DMS 273 (cell line): Measurements from ENCODE around the gene MAST4.
"Not testable (repeated sequence)": the region's sequence is repeated elsewhere in the genome, so short reads cannot be mapped to it uniquely, and the experiment has no call there.

Experiments used
- DNase-seq: peaks from one replicate; lab custom pipeline; 2025; ENCODE audit not compliant: unreplicated experiment; lab: John Stamatoyannopoulos, UW

The MAST4 gene

GRCh38 chr5:66741394-66741793 lies 145.2 kb downstream of the MAST4 start:
- no peak for DNase-seq

- peak; percentile 36 for DNase-seq
These were observed 146.1 kb downstream of the MAST4 start for GRCh38 chr5:66742083-66742895.

GRCh38 chr5:66742896-66743247 lies 146.7 kb downstream of the MAST4 start:
- no peak for DNase-seq

DNA sequence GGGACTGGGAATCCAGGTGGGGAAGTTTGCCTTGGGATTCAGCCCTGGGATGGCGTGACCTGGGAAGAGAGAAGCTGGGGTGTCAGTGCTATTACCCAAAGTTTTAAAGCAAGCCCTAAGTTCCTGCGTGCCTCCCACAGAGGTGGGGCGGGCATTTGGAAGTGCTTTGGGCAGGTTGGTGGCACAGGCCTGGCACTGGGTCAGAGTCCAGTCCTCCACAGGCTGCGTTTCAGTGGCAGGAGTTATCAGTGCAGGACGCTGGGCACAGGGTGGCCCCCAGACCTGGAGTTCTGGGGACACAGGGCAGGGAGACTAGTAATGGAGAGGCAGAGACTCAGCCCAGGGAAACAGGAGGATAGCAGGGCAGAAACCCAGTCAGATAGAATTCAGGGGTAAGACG lies 147.2 kb downstream of the MAST4 start:
- no peak for DNase-seq

GRCh38 chr5:66744040-66744439 lies 147.8 kb downstream of the MAST4 start:
- no peak for DNase-seq

DNA sequence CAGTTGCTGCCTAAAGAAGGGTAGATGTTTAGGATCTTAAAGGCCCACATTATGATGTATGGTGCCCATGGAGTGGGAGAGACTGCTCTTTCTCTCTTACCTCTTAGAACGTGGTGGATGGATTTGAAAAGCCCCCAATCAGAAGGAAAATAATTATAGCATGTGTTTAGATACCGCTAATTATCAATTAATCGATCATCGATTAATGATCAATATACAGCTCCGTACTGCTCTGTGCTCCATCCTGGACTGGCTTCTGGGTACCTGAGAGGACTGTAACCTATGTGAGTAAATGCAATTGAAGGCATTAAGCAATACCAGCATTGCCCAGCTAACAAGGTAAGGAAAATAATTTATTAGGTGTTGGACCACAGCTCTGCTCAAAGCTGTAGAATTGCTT lies 149.1 kb downstream of the MAST4 start:
- DNase-seq, result no peak

DNA sequence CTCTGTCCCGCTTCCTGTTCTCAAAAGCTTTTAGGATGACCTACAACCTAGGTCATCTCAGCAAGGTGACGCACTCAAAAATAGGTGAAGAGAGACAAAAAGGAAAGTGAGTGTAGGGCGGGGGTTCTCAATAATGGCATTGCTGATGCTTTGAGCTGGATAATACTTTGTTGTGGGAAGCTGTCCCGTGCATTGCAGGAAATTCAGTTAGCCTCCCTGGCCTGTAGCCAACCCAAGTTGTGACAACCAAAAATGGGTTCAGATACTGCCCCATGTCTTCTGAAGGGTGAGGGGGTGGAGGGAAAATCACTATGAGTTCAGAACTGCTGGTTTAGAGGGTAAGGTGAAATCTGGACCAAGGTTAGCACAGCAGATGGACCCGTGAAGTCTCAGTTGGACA lies 151.4 kb downstream of the MAST4 start:
- DNase-seq, result no peak

- not testable (repeated sequence) for DNase-seq
These were observed 156.5 kb downstream of the MAST4 start for GRCh38 chr5:66752668-66753067.

- DNase-seq, result peak; percentile 80
These were observed 161.1 kb downstream of the MAST4 start for GRCh38 chr5:66757219-66757833.

GRCh38 chr5:66757834-66758371 lies 161.7 kb downstream of the MAST4 start:
- no peak for DNase-seq

GRCh38 chr5:66769030-66769733 lies 173.0 kb downstream of the MAST4 start:
- DNase-seq, result no peak

- DNase-seq, result peak; percentile 88
These were observed 173.8 kb downstream of the MAST4 start for GRCh38 chr5:66769839-66770617.

GRCh38 chr5:66777868-66778267 lies 181.7 kb downstream of the MAST4 start:
- no peak for DNase-seq

DNA sequence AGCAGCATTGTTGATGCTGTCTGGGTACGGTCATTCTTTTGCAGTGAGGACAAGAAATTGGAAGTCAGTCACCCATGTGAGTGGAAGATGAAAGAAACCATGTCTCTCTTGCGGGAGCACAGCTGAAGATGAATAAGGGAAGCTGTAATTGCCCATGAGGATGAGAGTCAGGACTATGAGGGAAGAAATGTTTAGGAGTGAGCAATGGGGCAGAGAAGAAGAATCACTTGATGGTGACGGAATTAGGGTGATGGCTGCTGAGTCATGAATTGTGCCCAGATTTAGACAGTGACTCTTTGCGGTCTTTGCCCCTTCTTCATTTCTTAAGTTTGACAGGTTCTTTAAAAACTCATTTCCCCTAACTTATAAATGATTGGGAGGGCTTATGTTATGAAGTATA lies 183.3 kb downstream of the MAST4 start:
- no peak for DNase-seq

- DNase-seq, result no peak
These were observed 192.4 kb downstream of the MAST4 start for GRCh38 chr5:66788556-66788955.

DNA sequence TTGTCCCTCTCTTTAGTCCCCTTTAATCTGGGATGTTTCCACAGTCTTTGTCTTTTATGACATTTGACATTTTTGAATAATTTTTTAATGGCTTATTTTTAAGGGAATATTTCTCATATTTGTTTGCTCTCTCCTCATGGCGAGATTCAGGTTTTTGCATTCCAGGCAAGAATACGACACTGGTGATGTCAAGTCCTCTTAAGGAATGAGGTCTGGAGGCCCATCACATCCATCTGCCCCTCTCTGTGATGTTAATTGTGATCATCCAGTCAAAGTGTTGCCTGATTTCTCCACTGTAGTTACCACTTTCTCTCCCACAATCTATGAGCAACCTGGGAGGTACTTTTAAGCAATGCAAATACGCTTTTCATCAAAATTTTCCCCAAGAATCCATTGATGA lies 193.2 kb downstream of the MAST4 start:
- no peak for DNase-seq

- DNase-seq, result peak; percentile 2
These were observed 196.9 kb downstream of the MAST4 start for GRCh38 chr5:66793049-66793448.

DNA sequence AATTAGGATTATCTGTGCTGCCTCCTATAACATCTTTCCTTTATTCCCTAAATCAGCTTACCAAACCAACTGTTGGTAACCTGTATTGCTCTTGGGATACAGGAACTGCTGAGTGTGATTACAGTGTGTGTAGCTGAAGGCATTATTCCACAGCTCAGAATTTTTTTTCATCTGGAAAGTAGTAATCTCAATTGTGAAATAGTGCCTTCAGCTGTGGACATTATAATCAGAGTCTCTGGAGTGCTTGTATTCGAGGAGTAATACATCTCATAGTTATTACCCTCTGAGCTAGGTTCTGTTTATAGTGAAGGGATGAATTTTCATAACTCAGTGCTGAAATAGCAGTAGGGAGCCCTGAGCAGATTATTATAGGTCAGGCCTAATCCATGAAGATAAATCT lies 199.5 kb downstream of the MAST4 start:
- no peak for DNase-seq

GRCh38 chr5:66796305-66797292 lies 200.4 kb downstream of the MAST4 start:
- DNase-seq, result peak; percentile 31

DNA sequence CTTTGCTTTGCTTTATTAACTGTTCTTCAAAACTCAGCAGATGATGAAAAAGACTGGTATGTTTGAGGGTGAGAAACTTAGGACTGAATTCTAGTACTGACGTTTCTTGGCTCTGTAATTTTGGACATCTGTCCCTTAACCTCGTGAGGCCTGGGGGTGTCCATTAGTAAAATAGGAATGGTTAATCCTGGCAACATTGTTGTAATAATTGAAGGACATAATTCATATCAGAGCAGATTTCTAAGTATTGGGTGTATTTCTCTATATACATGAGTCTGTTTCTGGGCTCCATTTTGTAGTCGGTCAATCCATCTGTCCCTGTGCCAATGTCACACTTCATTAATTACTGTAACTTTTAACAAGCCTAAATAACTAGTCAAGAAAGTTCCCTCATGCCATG lies 206.7 kb downstream of the MAST4 start:
- no peak for DNase-seq
